ENCODE data around the gene MAP3K21.

Gene MAP3K21

GRCh38 chr1:233390842-233391737 is 63.6 kb downstream of the MAP3K21 start:
- DNase-seq: no peak

- no peak for DNase-seq
Measured at GRCh38 chr1:233393084-233393840, 65.7 kb downstream of the MAP3K21 start.

GRCh38 chr1:233393926-233394680 is 66.6 kb downstream of the MAP3K21 start:
- no peak for DNase-seq

GRCh38 chr1:233394860-233395717 is 67.6 kb downstream of the MAP3K21 start:
- DNase-seq: no peak

GRCh38 chr1:233395863-233396646 is 68.5 kb downstream of the MAP3K21 start:
- DNase-seq: no peak

GRCh38 chr1:233406339-233406960 is 78.9 kb downstream of the MAP3K21 start:
- no peak for DNase-seq

GRCh38 chr1:233406994-233407631 is 79.6 kb downstream of the MAP3K21 start:
- DNase-seq: peak; percentile 26 to 28

- no peak for DNase-seq
Measured at GRCh38 chr1:233409540-233409939, 82.0 kb downstream of the MAP3K21 start.

- DNase-seq: no peak
Measured at GRCh38 chr1:233410906-233411305, 83.4 kb downstream of the MAP3K21 start.

- DNase-seq: no peak
Measured at GRCh38 chr1:233412812-233413211, 85.3 kb downstream of the MAP3K21 start.

- DNase-seq: no peak
Measured at GRCh38 chr1:233421293-233421692, 93.8 kb downstream of the MAP3K21 start.

- DNase-seq: no peak
Measured at GRCh38 chr1:233424779-233425178, 97.3 kb downstream of the MAP3K21 start.

- no peak for DNase-seq
Measured at GRCh38 chr1:233427907-233428306, 100.4 kb downstream of the MAP3K21 start.

GRCh38 chr1:233431753-233432403 is 104.4 kb downstream of the MAP3K21 start:
- DNase-seq: no peak

- DNase-seq: no peak
Measured at GRCh38 chr1:233432916-233433315, 105.4 kb downstream of the MAP3K21 start.

- no peak for DNase-seq
Measured at GRCh38 chr1:233433436-233434210, 106.1 kb downstream of the MAP3K21 start.

Data from activated T-cell treated with anti-CD3 and anti-CD28 coated beads, Interleukin-2, amount 50 U/mL, for 48 hours (primary cell).